HG02642 (cell line): ENCODE measurements around the gene CTNNA3.

Experiments
- ATAC-seq: cut with Tn5 transposase; IDR thresholded peaks from one replicate; pipeline ENCODE4 v1.9.1; 2021; ENCODE audit warnings: mild to moderate bottlenecking; ENCODE audit not compliant: unreplicated experiment, poor library complexity

The CTNNA3 gene

GRCh38 chr10:66792441-66792840, 903.6 kb downstream of the CTNNA3 start:
- no peak for ATAC-seq

DNA sequence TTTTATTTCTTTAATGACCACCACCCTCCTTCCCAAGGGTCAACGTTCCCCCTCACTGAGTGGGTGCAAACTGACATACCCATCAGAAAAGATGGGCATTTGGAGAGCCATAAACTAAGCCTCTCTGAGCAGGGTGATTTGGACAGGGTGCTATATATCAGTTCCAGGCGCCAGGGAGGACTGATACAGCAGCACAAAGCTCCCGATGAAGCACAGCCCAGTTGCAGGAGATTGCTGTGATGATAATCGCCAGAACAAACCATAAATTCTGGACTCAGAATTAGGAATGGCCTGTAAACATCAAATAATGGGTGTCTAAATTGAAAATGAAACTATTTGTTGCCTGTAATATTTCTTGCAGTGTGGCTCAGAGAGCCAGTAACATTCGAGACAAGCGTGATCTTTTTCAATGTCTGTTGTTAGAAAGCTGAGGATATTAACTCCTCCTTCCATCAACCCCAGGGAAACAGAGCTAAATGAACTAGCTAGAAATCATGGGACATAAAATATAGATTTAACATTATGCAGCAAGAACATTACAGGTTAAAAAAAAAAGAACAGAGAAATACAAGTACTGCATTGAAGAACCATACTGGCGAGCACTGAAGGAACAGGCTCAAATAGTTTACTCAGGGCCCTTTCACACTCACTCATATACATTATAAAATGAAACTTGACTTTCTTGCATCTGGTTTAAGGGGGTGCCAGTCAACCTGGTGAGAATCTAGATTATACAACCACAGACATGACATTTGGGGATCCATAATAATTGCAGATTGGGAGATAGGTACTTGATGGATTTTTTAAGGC, 907.6 kb downstream of the CTNNA3 start:
- ATAC-seq = no peak

DNA sequence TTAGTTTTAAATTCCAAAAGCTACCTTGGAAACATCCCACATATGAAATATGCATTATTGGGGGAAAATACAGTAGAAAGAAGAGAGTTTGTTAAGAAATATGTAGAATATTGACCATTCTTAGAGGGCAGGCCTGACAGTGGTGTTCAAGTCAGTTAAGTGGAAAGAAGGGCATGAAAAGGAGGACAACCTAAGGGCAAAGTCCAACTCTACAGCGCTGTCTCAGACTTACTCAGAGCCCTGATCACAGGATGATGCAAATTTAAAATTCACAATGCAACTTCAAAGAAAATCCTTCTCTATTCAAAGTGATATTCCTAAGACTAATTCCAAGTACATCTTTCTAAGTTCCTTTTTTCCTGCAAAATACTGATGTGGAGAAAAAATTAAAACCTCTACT, 909.3 kb downstream of the CTNNA3 start:
- no peak for ATAC-seq

GRCh38 chr10:66784770-66785169, 911.2 kb downstream of the CTNNA3 start:
- ATAC-seq = no peak

GRCh38 chr10:66783316-66783715, 912.7 kb downstream of the CTNNA3 start:
- ATAC-seq = no peak

GRCh38 chr10:66782776-66783175, 913.2 kb downstream of the CTNNA3 start:
- no peak for ATAC-seq

DNA sequence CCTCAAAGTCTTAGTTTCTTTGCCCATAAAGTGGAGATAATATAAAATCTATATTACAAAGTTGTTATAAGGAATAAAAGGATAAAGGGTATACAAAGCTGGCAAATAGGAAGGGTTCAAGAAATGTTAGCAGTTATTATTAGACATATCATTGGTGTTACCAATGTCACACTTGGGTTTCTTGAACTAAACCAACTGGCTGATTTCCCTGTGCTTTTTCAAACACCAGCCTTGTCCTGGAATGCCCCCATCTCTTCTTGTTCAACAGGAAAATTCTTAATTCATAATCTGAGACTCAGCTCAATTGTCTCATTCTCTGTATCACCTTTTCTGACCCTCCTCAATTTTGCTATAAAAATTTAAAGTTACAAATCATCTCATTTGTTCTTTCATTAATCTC, 913.9 kb downstream of the CTNNA3 start:
- no peak for ATAC-seq

- no peak for ATAC-seq
Observed at GRCh38 chr10:66780796-66781195, 915.2 kb downstream of the CTNNA3 start.

- ATAC-seq = no peak
Observed at GRCh38 chr10:66778351-66778750, 917.6 kb downstream of the CTNNA3 start.

DNA sequence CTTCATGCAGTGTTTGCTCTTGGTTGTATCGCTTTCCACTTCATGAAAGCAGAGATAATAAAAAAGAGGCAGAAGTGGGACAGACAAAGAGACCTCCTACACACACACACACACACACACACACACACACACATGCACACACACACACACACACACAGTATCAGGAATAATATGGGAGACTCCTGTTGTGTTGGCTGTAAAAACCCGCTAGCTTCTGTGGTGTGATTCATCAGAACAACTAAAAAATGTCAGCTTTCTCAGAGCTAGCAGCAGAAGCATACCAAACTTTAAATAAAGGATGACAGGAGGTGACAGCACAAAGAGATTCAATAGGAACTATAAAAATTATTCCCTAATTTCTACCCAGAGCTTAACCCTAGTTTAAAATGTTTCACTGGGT, 918.3 kb downstream of the CTNNA3 start:
- no peak for ATAC-seq

DNA sequence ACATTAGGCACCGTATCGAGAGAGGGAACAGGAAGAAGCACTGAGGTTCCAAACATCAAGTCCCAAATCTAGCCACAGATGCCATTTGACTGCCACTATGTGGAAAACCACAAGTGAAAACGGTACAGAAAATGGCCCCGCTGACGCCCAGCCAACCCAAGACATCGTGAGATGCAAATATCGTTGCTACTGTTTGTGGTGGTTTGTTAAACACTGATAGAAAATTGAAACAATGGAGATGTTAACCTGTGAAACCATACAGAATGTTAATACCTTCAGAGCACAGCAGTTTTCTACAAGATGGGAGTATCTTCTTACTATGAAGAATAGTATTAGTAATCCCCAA, 922.5 kb downstream of the CTNNA3 start:
- ATAC-seq = no peak

DNA sequence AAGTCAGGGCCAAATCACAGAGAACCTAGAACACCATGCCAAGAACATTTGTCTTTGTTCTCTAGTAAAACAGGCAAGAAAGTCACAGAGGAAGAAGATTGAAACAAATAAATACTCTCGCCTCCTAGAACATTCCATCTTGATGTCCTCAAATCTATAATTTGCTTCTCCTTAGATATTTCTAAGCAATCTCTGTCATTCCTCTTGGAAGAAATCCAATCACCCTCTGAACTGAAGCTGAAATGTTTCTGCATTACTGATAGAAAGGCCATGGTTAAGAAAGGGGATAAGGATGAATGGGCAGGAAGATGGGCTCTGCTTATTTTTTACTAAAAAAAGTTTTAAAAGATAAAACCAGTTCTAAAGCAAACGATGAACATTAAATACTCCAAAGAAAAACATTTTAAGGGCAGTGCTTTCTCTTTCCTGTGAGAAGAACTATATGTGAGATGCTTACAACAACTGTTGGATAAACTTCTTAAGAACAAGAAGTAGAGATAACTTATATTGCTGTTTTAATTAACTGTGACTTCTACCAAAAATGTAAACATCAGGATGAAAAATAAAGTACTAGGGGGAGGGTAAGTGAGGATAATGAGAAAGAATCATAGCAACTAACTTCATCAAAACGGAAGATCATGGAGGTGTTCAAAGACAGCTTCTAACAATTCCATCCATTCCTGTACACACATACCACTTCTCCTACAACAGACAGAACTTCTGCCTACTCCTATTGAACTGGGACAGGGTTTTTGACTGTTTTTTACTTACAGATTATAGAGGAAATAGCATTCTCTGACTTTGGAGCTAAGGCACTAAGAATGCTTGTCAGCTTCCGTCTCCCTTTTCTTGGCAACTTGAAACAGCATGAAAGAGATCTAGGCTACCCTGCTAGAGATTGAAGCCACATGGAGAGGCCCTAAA, 923.2 kb downstream of the CTNNA3 start:
- ATAC-seq = no peak

DNA sequence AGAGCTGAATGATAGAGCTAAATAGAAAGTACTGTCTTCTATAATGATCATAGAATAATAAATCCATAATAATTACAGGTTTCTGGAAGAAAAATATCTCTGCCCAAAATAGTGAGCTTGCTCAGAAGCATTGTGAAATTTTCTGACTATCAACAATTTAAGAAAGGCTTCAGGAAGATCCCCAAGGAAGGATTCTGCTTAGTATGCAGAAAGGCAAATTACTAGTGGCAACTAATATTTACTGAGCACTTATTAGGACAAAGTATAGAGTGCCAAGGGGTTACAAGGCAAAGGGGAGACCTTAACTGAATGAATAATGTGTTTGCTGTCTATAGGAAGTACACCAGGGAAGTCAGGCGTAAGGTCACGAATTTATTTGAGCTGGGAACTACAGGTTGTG, 928.3 kb downstream of the CTNNA3 start:
- no peak for ATAC-seq

- ATAC-seq = no peak
Observed at GRCh38 chr10:66762218-66762729, 933.7 kb downstream of the CTNNA3 start.

- ATAC-seq = no peak
Observed at GRCh38 chr10:66760941-66761340, 935.1 kb downstream of the CTNNA3 start.

GRCh38 chr10:66755474-66755873, 940.5 kb downstream of the CTNNA3 start:
- no peak for ATAC-seq

- ATAC-seq = no peak
Observed at GRCh38 chr10:66752714-66753113, 943.3 kb downstream of the CTNNA3 start.

- ATAC-seq = no peak
Observed at GRCh38 chr10:66748217-66748616, 947.8 kb downstream of the CTNNA3 start.

GRCh38 chr10:66747451-66747850, 948.5 kb downstream of the CTNNA3 start:
- no peak for ATAC-seq

DNA sequence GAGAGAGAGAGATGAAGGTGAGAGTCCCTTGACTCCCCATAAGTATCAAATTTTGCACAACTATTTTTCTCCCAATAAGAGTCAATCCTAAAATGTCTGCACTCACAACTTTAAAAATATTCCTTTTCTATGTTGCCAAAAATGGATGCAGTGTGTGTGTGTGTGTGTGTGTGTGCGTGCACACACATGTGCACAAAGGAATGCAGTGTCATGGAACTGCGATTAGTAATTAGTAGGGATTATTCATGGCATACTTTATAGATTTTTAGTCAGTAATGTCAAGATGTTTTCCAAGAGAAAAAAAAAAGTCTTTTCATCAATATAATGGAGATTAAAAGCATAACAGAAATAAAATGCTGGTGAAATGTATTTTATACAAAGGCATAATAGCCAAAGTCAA, 949.3 kb downstream of the CTNNA3 start:
- no peak for ATAC-seq

DNA sequence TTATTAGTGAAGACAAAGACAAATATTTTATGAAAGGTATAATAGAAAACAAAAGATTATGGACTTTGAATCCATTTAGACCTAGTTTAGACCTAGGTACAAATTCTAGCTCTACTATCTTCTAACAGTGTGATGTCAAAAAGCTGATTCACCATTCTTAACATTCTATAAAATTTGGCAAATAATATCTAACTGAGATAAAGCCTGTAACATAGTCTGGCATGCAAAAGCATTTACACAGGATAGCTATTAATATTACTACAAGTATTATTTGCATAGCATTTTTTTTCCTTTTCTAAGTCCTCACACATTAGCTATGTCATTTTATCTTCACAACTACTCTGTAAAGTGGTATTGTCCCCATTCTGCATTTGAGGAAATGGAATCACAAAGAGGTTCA, 949.7 kb downstream of the CTNNA3 start:
- ATAC-seq = no peak
